Endodermal cell (in vitro differentiated cells): Measurements from ENCODE around the gene AGK. TPM values are rescaled to one million over a fixed set of nuclear protein-coding genes. Genes with fewer than 3 reads are reported as not detected.

ENCODE experiments used
- DNase-seq: peaks from one replicate; pipeline ENCODE4 v3.0.0-alpha.2; 2017
- H3K27ac ChIP-seq: 2 replicates; pipeline ENCODE4 v1.5.1; 2013; ENCODE audit warnings: mild to moderate bottlenecking, low read depth, low read length, moderate library complexity
- H3K27me3 ChIP-seq: 2 replicates; pipeline ENCODE4 v1.6.1; 2013; ENCODE audit warnings: mild to moderate bottlenecking, low read length, moderate library complexity; ENCODE audit not compliant: insufficient read depth, control insufficient read depth, poor library complexity, severe bottlenecking
- H3K36me3 ChIP-seq: 2 replicates; pipeline ENCODE4 v1.7.0; 2013; ENCODE audit warnings: mild to moderate bottlenecking, low read length, moderate library complexity; ENCODE audit not compliant: control insufficient read depth, insufficient read depth
- H3K4me1 ChIP-seq: one replicate; pipeline ENCODE4 v1.7.0; 2013; ENCODE audit warnings: low read length; ENCODE audit not compliant: control insufficient read depth, insufficient read depth
- H3K4me3 ChIP-seq: 2 replicates; pipeline ENCODE4 v1.5.1; 2013; ENCODE audit warnings: mild to moderate bottlenecking, low read length, moderate library complexity
- H3K9ac ChIP-seq: 2 replicates; pipeline ENCODE4 v1.6.1; 2013; ENCODE audit warnings: mild to moderate bottlenecking, low read length, moderate library complexity; ENCODE audit not compliant: poor library complexity, severe bottlenecking; ENCODE audit errors: extremely low read depth
- H3K9me3 ChIP-seq: 2 replicates; pipeline ENCODE4 v1.6.1; 2013; ENCODE audit warnings: mild to moderate bottlenecking, low read length, moderate library complexity; ENCODE audit not compliant: control insufficient read depth
- H3K27ac Mint-ChIP-seq: 2 replicates; pipeline ENCODE4 v1.8.0; 2020; ENCODE audit warnings: mixed read lengths
- H3K27me3 Mint-ChIP-seq: 2 replicates; pipeline ENCODE4 v1.8.0; 2021; ENCODE audit warnings: mild to moderate bottlenecking, mixed read lengths; ENCODE audit not compliant: insufficient read depth
- H3K36me3 Mint-ChIP-seq: 2 replicates; pipeline ENCODE4 v1.8.0; 2020; ENCODE audit warnings: low read depth, mixed read lengths
- H3K4me1 Mint-ChIP-seq: 2 replicates; pipeline ENCODE4 v1.8.0; 2020; ENCODE audit warnings: mixed read lengths
- H3K4me3 Mint-ChIP-seq: 2 replicates; pipeline ENCODE4 v1.8.0; 2020; ENCODE audit warnings: mild to moderate bottlenecking, moderate library complexity, mixed read lengths
- H3K9me3 Mint-ChIP-seq: 2 replicates; pipeline ENCODE4 v1.8.0; 2020; ENCODE audit warnings: mild to moderate bottlenecking, mixed read lengths
- CTCF ChIP-seq: fragments of 200-600 bp; sonication (generic); conservative IDR thresholded peaks from 2 replicates; pipeline ENCODE4 v1.5.0; 2021; ENCODE audit warnings: antibody characterized with exemption, mild to moderate bottlenecking
- WGBS, 2 experiments: methylation state at CpG; one replicate each; pipeline versions ENCODE4 v1.1.5 to v1.1.7; 2013; ENCODE audit warnings: missing lambda C conversion rate in 2 of 2, mixed read lengths in 1 of 2; ENCODE audit not compliant: insufficient coverage in 1 of 2, insufficient read length in 1 of 2; 5-methylcytosine and 5-hydroxymethylcytosine counted together
- total RNA-seq, 2 donors: library from RNA; stranded (reverse); fragmentation: NEBNext Ultra II Directional in 1 of 2; extraction: Animal tissue kit (Norgen Biotek cat#: 25700) in 1 of 2; gene quantifications; 2 replicates in 1 of 2; 3 replicates in 1 of 2; pipeline ENCODE4 v1.2.1, GENCODE V29; 2021

The AGK gene
- total RNA-seq, 2 donors from 2014 or later = 30.2 to 41.7 TPM

- WGBS, 2 experiments = 93 to 94% methylated on average over 6 of the region's 6 CpGs
- Histone ChIP-seq H3K9me3 (no peaks in the 10 kb centered on the region), H3K36me3 (no peaks in the 10 kb centered on the region), H3K27ac (no peak overlapping the region), H3K4me1 (peaks cover 6% of the 10 kb centered on the region), H3K9ac (no peak overlapping the region), H3K4me3 (no peak overlapping the region), H3K27me3 (peaks cover 16% of the 10 kb centered on the region)
- DNase-seq = no peak
- no peak for TF ChIP-seq CTCF
- Mint-ChIP-seq H3K9me3 (no peaks in the 10 kb centered on the region), H3K36me3 (no peaks in the 10 kb centered on the region), H3K4me1 (peaks cover 28% of the 10 kb centered on the region), H3K4me3 (no peak overlapping the region), H3K27me3 (peaks cover 21% of the 10 kb centered on the region), H3K27ac (no peak overlapping the region)
These were observed 144.6 kb downstream of the AGK start for GRCh38 chr7:141695803-141696289.

GRCh38 chr7:141696348-141696747, 145.1 kb downstream of the AGK start:
- Mint-ChIP-seq H3K4me1 (peaks cover 28% of the 10 kb centered on the region), H3K36me3 (no peaks in the 10 kb centered on the region), H3K9me3 (no peaks in the 10 kb centered on the region), H3K27me3 (peaks cover 23% of the 10 kb centered on the region), H3K27ac (no peak overlapping the region), H3K4me3 (no peak overlapping the region)
- peaks cover 2% of the 10 kb centered on the region for H3K4me1 ChIP-seq
- no peaks in the 10 kb centered on the region for H3K9me3 ChIP-seq
- H3K36me3 ChIP-seq = no peaks in the 10 kb centered on the region
- no peak overlapping the region for H3K9ac ChIP-seq
- DNase-seq = no peak
- H3K27ac ChIP-seq = no peak overlapping the region
- no peak overlapping the region for H3K4me3 ChIP-seq
- H3K27me3 ChIP-seq = peaks cover 16% of the 10 kb centered on the region
- 86% methylated on average over 2 of the region's 2 CpGs; no CpG with 5 or more reads in 1 of the 2 experiments for WGBS, 2 experiments
- TF ChIP-seq CTCF = no peak

GRCh38 chr7:141697211-141697871, 146.1 kb downstream of the AGK start:
- H3K27me3 ChIP-seq = peaks cover 18% of the 10 kb centered on the region
- no peak overlapping the region for H3K27ac ChIP-seq
- H3K9me3 ChIP-seq = no peaks in the 10 kb centered on the region
- H3K9ac ChIP-seq = no peak overlapping the region
- Mint-ChIP-seq H3K27me3 (peaks cover 24% of the 10 kb centered on the region), H3K9me3 (no peaks in the 10 kb centered on the region), H3K27ac (no peak overlapping the region), H3K36me3 (no peaks in the 10 kb centered on the region), H3K4me1 (peaks cover 25% of the 10 kb centered on the region), H3K4me3 (no peak overlapping the region)
- no peaks in the 10 kb centered on the region for H3K4me1 ChIP-seq
- 90 to 91% methylated on average over 8 to 10 of the region's 10 CpGs for WGBS, 2 experiments
- no peak for DNase-seq
- TF ChIP-seq CTCF = no peak
- no peak overlapping the region for H3K4me3 ChIP-seq
- H3K36me3 ChIP-seq = no peaks in the 10 kb centered on the region
